GM18519 (cell line): ENCODE measurements around the gene SYMPK.

ENCODE experiments used
- ATAC-seq: cut with Tn5 transposase; IDR thresholded peaks from one replicate; pipeline ENCODE4 v1.9.1; 2021; ENCODE audit warnings: mild to moderate bottlenecking, moderate library complexity; ENCODE audit not compliant: unreplicated experiment, low FRiP score

The SYMPK gene

DNA sequence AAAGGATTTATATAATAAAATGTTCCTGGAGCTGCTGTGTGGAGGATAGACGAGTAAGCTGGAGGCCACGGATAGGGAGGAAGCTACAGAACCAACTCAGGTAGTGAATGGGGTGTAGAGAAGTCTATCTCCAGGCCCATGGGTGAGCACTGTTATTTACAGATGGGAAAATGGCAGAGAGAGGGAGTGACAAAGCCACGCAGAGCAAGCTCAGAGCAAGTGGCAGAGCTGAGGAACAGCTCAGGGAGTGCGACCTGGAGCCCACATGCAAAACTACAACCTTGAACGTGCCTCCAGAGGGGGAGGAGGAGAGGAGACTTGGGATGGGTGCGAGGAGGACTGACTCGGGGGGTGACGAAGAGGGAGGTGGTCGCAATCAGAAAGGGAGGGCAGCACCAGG lies 34.4 kb downstream of the SYMPK start:
- ATAC-seq, result no peak

- no peak for ATAC-seq
These were observed 35.4 kb downstream of the SYMPK start for GRCh38 chr19:45827459-45828093.

DNA sequence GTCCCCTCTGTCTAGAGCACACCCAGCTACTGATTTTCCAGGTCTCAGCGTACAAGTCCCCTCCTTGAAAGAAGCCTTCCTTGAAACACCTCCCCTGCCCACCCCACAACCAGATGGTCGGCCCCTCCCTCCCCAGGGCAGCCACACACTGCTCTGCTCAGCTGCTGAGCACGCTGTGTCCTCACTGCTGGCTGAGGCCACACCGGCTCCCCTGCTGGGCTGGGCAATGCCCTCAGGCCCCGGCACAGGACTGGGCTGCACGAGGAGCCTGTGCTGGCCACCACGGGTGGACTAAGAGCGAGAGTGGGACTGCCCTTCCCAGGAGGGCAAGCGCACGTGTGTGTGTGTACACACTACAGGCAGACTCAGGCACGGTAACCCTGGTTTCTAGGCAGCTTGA lies 36.0 kb downstream of the SYMPK start:
- ATAC-seq, result no peak

GRCh38 chr19:45825917-45826893 lies 36.7 kb downstream of the SYMPK start:
- ATAC-seq, result no peak

- no peak for ATAC-seq
These were observed 37.7 kb downstream of the SYMPK start for GRCh38 chr19:45825263-45825605.

DNA sequence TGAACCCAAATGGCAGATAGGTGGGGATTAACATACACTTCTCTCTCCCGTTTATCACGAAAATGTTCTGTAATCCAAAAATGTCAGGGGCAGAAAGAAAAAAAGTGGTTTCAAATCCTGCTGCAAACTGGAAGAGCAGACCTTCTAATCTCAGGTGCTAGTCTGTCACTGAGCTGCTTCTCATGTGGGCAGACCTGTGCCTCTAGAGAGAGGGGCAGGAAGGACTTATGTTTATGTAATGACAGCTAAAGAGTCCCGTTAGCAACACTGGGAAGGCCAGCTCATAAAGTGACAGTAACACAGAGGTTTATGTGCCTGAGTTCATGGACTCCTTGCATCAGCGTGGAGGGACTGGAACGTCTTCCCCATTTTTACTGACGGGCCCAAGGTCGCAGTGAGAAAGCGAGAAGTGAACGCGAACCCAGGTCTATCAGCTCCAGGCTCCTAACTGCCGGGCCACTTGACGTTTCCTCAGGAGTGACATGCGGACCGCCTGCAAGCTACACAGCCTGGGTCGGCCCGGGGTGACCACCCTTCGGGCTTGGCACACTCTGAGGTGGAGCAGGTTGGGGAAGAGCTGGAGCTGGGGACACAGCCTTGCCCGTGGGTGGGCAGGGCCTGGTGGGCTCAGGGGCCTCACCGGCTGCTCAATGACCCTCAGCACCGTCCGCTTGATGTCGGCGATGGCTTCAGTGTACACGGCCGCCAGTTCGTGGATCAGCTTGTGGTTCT lies 38.2 kb downstream of the SYMPK start:
- no peak for ATAC-seq

- no peak for ATAC-seq
These were observed 38.9 kb downstream of the SYMPK start for GRCh38 chr19:45824041-45824471.

DNA sequence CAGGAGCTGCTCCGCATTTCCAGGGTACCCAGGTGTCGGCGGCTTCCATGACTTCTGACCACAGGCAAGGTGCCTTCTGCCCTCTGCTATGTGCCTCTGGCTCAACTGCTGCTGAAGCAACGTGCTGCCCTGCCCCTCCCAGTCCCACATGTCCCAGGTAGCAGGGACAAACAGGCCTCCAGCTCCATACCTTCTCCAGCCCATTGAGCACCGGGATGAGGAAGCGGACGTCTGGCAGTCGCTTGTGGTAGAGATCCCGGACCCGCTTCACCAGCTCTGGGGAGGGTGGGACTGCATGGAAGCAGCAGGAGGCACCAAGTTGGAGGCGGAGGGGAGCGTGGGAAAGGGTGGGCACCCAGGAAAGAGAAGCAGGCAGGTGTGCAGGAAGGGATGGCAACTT lies 39.8 kb downstream of the SYMPK start:
- no peak for ATAC-seq

DNA sequence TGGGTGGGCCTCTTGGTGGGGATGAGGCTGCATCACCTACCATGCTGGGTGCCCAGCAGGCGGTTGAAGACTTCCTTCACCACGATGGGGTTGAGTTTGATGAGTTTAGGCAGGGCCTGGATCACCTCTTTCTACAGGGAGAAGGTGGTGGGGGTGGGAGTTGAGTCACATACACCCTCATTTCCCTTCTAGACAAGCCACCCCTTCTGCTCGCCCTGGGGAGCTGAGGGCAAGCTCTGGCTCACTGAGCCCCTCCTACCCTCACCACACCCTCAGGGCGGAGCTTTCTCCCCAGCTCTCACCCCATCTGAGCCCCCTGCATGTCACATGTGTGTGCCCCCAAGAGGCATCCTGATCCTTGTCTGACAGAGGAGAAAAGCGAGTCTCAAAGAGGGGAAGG lies 40.2 kb downstream of the SYMPK start:
- ATAC-seq, result no peak

DNA sequence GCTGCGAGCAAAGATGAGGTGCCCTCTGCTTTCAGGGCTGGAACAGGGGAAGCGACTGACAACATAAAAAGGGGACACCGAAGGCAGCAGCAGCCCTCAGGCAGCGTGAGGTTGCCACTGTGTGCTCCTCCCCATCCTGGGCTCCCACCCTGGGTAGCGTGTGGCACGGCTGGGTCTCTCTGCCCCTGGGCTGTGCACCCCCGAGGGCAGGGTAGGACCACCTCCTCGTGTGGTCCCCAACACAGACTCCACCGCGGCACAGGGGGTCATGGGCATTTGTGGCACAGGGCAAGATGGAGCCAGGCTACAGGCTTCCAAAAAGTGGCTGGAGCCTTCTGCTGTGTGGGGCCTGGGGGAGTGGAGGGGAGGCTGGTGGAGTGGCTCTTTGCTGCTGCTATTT lies 41.4 kb downstream of the SYMPK start:
- ATAC-seq, result no peak

DNA sequence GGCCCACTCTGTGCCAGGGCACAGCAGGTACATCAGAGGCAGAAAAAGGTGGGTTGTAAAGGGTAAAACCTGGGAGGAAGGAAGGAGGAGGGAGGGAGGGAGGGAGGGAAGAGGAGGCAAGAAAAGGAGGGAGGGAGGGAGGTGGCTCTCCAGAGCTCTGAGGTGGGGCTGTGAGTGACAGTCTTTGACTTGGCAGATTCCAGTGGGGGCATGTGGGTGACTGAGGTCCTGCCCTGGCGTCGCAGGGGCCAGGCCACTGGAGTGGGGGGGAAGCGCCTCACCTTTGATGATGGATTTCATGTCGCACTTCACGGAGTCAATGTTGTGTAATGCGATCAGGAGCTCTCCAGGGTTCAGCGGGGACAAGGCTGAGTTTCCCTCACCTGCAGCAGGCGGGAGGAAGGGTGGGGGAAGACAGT lies 41.8 kb downstream of the SYMPK start:
- ATAC-seq, result no peak

DNA sequence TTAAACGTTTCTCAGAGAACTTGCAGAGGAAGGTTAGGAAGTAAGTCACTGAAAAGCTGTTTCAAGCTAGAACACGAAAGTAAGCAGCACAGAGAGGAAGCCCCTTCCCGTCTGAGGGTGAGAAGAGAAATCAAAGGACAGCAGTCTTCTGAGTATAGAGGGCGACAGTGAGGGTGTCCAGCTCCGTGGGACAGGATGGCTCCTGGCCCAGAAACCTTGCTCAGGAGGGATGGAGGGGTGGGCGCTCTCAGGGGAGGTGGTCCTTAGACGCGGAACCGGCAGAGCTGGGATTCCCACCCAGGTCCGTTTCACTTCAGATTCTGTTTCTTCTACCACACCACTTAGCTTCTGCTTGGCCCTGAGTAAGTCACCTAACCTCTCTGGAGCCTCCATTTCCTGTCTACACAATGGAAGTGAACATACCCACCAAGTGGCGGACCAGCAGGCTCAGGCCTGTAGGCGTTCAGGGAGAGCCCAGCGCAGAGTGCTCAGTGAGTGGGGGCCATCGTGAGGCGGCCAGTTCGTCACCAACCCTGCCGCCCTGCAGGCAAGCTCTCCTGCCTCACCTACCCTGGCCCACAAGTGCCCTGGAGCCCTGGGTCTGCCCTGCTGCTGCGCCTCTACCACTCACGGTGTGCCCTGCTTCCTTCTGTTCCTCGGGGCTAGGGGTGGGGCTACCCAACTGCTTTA lies 42.4 kb downstream of the SYMPK start:
- no peak for ATAC-seq

- ATAC-seq, result no peak
These were observed 43.2 kb downstream of the SYMPK start for GRCh38 chr19:45819769-45820168.

DNA sequence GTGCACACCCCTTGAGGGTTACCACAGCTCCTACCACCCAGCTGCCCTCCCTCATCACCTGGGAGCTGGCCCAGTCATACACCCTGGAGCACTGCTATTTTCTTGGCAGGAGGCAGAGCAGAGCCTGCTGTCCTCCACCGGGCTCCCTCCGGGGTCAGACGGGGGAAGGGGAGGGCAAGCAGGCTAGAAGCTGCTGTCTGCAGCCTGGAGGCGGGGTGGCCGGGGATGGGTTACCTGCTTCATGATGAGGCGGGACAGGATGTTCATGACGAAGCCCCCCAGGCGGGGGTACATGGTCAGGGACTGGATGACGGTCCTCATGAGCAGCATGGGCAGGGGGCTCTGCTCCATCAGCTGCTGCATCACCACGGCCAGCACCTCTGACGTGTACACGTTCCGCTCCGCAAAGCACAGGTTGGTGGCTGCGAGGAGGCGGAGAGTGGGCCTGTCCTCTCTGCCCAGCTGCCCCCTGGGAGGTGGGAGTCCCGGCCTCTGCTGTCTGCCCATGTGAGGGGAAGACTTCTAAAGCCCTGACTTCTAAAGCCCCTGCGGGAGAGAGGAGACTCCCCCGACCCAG lies 45.1 kb downstream of the SYMPK start:
- no peak for ATAC-seq

- no peak for ATAC-seq
These were observed 45.8 kb downstream of the SYMPK start for GRCh38 chr19:45817010-45817724.

- ATAC-seq, result no peak
These were observed 46.5 kb downstream of the SYMPK start for GRCh38 chr19:45816236-45817009.

DNA sequence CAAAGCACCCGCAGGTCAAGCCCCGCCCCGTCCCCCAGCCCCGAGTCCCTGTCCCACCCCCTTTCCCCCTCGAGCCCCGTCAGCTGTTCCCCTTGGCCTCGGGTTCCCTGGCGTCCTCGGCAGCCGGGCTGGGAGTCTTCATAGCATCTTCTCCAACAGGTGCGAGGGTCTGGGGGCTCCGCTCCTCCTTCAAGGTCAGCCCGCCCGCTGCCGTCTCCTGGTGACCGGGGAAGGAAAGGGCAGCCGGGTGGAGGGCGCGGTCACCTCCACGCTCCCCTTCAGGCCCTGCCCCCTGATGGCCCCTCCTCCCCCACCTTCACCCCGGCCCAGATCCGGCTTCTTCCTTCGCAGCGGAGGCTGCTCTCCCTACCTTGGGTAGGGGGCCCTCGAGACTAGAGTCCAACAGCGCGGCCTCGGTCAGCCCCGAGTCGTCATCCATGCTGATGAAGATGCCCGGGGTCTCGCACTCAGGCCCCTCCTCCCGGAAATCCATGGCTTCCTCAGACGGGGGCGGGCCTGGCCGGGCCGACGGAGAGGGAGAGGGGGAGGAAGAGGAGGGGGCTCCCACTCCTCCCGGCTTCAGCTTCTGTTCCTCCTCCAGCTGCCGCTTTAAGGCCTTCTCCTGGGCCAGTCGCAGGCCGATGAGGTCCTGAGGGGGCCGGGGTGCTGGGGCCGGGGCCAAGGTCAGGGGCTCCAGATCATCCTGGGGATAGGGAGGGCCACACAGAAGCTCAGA lies 47.3 kb downstream of the SYMPK start:
- ATAC-seq, result no peak

DNA sequence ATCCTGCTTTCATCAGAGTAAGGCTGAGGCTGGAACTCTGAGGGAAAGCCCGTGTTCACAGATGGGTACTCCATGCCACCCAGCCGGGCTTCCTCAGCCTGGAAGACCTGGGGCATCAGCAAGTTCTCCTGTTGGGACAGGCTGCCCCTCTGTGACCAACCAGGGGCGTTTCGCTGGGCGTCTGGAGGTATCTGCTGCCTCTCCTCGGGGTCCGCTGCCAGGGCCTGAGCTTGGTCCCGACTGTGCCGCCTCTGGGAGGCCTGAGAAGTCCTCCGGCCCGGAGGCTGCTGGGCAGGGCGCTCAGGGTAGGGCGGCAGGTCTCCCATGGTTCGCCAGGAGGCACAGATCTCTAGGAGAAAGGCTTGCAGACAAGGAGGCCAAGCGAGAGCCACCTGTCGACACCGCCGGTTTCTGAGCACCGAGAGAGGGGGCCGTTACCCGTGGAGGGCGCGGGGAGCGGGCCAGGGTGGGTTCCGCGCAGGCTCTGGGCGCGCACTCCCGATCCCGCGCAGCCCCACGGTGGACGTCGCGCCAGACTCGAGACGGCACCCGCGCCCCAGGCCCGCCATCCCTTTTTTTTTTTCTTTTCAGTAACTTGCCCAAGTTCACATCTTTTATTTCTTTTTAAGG lies 48.0 kb downstream of the SYMPK start, which contains the start of gene RSPH6A:
RSPH6A (minus strand) TSS at position 458 of the 630 bp plus-strand sequence; CDS start at position 326, 132 bp downstream.
- ATAC-seq, result no peak
